ENCODE measurements around the gene LRBA. TPM values are rescaled to one million over a fixed set of nuclear protein-coding genes. Genes with fewer than 3 reads are reported as not detected.

The LRBA gene
- total and polyA plus RNA-seq, 12 donors, result 6.2 to 31.2 (median 23.9) TPM

DNA sequence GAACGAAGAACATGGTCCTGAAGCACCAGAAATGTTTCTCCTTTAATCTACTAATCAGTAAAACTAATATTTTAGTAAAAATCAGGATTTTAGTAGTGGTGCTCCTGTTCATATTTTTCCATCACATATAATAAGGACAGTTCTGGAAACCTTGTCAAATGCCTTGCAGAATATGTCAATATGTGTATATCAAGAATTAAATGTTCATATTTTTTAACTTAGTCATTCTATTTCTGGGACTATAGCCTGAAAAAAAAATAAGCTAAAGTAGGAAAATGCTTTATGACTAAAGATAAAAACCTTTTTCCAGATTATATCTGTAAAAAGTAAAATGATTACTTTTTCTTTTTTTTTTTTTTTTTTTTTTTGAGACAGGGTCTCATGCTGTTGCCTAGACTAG is 368.1 kb downstream of the LRBA start:
- intact Hi-C loops (cut with DNase I), result no loop called here
- Histone ChIP-seq H3K27me3 (no peaks in the 10 kb centered on the region), H3K4me3 (no peak overlapping the region), H3K4me1 (no peaks in the 10 kb centered on the region), H3K9me3 (no peaks in the 10 kb centered on the region), H3K36me3 (no peaks in the 10 kb centered on the region), H3K27ac (no peak overlapping the region)
- no peak for TF ChIP-seq CTCF (IDR thresholded peaks at IDR 0.05)
- DNase-seq (no peak), ATAC-seq (no peak)
- WGBS, 2 donors, result 89 to 100% methylated on average over 1 of the region's 1 CpG

DNA sequence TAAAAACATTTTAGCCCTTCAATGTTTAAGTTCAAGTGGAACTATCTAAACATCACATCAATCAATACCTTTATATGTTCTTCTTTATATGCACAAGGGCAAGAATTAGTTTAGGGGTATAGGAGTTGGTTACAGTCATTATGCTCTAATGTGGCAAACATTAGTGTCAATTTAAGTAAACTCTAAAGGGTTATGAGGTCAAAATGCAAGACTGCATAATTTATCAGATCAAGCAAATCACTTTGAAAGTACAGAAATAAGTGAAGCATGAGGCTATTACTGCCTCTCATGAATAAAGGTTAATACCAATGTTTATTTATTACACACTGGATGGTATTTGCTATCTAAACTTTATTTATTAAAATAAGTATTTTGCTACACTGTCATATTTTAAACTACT is 373.5 kb downstream of the LRBA start:
- Histone ChIP-seq H3K36me3 (no peaks in the 10 kb centered on the region), H3K9me3 (peaks cover 0 to 12% (median 0%) of the 10 kb centered on the region in 11 donors), H3K27ac (no peak overlapping the region), H3K27me3 (no peaks in the 10 kb centered on the region), H3K4me1 (no peaks in the 10 kb centered on the region), H3K4me3 (no peak overlapping the region)
- DNase-seq, result no peak
- no peak for ATAC-seq
- intact Hi-C loops (cut with DNase I), result no loop called here
- TF ChIP-seq CTCF (IDR thresholded peaks at IDR 0.05), result no peak

DNA sequence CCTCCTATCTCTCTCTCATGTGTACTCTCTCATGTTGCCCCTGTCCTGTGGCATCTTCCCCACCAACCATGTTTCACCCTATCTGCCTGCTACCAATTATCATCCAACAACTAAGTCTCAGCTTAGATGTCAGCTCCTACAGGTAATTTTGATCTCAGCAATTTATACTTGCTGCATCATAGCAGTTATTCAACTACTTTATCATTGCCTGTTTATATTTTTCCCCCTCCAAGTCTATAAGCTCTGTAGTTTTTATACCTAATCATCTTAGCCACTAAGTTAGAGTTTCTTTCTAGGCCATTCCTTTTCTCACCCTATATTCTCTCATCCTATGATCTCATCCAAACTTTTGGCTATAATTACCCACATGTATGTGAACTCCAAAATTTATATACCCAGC is 382.4 kb downstream of the LRBA start:
- Histone ChIP-seq H3K27ac (no peak overlapping the region), H3K36me3 (no peaks in the 10 kb centered on the region), H3K4me1 (no peaks in the 10 kb centered on the region), H3K4me3 (no peak overlapping the region), H3K9me3 (peaks cover 0 to 23% (median 5%) of the 10 kb centered on the region in 11 donors), H3K27me3 (no peaks in the 10 kb centered on the region)
- DNase-seq (no peak), ATAC-seq (no peak)
- intact Hi-C loops (cut with DNase I), result no loop called here
- TF ChIP-seq CTCF (IDR thresholded peaks at IDR 0.05), result no peak

DNA sequence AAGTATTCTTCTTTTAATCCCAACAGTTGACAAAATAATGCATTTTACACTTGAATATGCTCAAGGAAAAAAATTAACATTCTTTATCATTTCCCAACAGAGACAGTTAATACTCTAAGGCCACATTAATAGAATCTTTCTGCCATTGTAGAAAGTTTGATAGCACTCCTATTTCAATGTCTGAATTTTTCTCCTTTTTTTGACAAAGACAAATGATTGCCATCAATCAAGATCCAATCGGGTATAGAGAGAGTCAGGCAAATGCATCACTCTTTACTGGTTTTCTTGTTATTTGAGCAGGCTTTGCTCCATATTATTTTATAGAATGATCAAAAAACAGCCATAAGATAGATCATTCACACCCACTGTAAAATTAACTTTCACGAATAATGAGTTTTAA is 387.0 kb downstream of the LRBA start:
- intact Hi-C loops (cut with DNase I), result no loop called here
- Histone ChIP-seq H3K27me3 (no peaks in the 10 kb centered on the region), H3K4me3 (no peak overlapping the region), H3K36me3 (no peaks in the 10 kb centered on the region), H3K9me3 (peaks cover 0 to 9% (median 1%) of the 10 kb centered on the region in 11 donors), H3K4me1 (no peaks in the 10 kb centered on the region), H3K27ac (no peak overlapping the region)
- ATAC-seq (no peak), DNase-seq (no peak)
- 92 to 95% methylated on average over 2 of the region's 2 CpGs for WGBS, 2 donors
- TF ChIP-seq CTCF (IDR thresholded peaks at IDR 0.05), result no peak

DNA sequence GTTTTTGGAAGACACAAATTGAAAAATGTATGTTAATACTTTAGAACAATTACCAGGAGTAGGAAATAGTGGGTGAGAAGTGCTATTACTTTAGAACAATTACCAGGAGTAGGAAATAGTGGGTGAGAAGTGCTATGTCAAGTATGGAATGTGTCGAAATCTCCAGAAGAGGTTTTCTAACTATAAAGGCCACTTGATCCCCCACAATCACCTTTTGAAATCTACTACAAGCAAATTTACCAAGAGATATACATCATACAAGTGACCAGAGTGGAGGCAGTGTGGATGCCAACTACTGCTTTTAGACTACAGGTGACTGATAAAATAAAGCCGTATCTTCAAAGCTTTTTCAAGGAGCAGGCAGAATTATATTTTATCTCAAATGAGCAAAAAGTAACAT is 390.1 kb downstream of the LRBA start:
- Histone ChIP-seq H3K4me1 (no peaks in the 10 kb centered on the region), H3K9me3 (peaks cover 0 to 4% (median 0%) of the 10 kb centered on the region in 11 donors), H3K36me3 (no peaks in the 10 kb centered on the region), H3K4me3 (no peak overlapping the region), H3K27me3 (no peaks in the 10 kb centered on the region), H3K27ac (no peak overlapping the region)
- DNase-seq (no peak), ATAC-seq (no peak)
- 89 to 95% methylated on average over 2 of the region's 2 CpGs for WGBS, 2 donors
- intact Hi-C loops (cut with DNase I), result no loop called here
- TF ChIP-seq CTCF (IDR thresholded peaks at IDR 0.05), result no peak
